ENCODE results near the gene GSPT1.
"Not testable (repeated sequence)": the region's sequence is repeated elsewhere in the genome, so short reads cannot be mapped to it uniquely, and the experiment has no call there.

GSPT1 gene

DNA sequence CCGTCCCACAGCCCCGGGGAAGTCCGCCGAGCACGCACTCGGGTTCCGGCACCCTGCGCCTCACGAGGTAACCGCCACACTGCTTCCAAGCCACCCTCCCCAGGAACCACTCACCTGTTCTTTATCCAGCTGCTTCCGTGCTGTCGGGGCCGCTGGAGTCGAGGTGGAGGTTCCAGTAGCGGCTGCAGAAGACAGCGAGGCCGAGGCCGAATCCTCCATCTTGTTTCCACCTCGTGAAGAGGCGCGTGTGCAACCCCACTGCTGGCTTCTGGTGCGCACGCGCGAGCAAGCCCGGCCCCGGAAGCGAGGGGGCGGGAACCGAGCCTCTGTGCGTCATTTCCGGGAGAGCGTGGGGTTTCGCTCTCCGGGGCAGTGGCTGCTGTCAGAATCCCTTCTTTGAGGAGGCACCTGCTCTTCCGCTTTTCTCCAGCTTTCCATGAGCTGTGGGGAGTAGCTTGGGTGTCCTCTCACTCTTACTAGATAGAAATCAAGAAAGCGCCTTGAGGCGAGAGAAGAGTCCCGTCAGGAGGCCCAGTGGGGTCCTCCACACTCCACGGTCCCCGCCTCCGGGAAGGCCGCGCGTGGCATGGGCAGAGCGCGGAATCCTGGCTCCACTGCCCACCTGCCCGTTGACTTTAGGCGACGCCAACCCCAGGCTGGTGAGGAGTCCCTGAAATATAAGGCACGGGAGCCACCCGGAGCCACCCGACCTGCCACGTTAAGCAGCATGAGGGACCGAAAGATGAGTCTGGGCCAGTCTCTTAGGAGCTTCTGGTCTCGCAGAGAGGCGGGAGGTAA is 64.3 kb downstream of the GSPT1 start, which contains the start of gene RSL1D1:
Gene RSL1D1 (minus strand): TSS at position 249 of the 798 bp plus-strand sequence. CDS start 30 bp downstream, at position 219.
- DNase-seq = peak; percentile 90

DNA sequence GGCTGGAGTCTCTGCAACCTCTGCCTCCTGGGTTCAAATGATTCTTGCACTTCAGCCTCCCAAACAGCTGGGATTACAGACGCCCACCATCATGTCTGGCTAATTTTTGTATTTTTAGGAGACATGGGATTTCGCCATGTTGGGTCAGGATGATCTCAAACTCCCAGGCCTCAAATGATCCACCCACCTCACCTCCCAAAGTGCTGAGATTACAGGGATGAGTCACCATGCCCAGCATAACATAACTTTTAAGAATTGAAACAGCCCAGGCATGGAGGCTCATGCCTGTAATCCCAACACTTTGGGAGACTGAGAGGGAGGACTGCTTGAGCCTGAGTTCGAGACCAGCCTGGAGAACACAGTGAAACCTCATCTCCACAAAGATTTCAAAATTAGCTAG is 66.9 kb downstream of the GSPT1 start:
- DNase-seq = no peak

DNA sequence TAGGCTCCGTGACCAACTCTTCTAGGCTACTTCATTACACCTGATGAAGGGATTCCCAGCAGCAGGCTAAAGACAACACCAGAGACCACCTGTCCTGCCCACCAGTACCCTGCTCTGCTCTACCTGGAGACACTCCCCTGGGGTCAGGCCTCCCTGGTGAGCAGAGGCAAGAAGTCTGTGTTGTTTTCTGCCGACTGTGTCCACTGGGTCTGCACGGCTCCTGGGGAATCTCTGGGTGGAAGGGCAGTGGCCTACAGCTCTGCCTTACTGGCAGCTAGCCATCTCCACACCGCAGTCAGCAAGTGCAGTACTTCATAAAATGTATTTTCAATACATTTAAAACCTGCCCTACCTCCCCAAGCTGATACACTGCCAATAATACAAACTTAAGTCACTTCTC is 71.3 kb downstream of the GSPT1 start:
- DNase-seq = no peak

DNA sequence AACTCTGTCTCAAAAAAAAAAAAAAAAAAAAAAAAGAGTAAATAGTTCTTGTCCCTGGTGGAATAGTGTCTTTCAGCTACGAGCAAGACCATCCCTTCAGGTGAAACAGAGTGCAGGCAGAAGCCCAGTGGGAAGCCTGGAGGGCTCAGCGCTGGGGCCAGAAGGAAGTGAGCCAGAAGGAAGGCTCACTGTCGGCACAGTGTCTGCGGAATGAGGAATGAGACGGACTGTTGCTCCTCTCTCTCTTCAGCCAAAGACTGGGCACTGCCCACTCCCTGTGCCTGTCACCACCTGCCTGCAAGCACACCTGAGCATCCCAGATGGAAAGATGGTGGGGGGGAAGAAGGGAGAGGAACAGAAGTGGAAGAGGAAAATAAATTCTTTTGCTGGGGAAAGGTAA is 71.9 kb downstream of the GSPT1 start:
- DNase-seq = no peak

DNA sequence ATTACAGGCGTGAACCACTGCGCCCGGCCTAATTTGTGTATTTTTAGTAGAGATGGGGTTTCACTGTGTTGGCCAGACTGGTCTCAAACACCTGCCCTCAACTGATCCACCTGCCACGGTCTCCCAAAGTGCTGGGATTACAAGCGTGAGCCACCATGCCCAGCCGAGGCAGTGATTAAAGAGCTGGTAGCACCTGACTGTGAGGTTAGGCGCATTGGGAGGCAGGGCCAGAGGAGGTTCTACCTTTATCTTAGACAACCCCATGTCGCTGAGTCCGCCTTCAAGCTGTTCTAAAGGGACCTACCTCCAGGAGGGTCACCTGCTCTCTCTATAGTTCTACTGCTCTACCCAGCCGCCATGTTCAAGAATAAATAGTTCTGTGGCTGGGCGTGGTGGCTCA is 72.5 kb downstream of the GSPT1 start:
- DNase-seq = no peak

DNA sequence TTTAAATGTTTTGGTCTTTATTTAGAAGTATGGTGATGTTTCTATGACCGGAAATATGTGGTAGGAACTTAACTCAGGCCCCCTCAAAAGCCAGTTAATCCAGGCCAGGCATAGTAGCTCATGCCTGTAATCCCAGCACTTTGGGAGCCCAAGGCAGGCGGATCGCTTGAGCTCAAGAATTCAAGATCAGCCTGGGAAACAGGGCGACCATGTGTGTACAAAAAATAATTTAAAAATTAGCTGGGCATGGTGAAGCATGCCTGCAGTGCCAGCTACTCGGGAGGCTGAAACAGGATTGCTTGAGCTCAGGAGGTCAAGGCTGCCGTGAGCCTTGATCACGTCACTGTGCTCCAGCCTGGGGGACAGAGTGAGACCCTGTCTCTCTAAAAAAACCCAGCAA is 74.7 kb downstream of the GSPT1 start:
- no peak for DNase-seq

DNA sequence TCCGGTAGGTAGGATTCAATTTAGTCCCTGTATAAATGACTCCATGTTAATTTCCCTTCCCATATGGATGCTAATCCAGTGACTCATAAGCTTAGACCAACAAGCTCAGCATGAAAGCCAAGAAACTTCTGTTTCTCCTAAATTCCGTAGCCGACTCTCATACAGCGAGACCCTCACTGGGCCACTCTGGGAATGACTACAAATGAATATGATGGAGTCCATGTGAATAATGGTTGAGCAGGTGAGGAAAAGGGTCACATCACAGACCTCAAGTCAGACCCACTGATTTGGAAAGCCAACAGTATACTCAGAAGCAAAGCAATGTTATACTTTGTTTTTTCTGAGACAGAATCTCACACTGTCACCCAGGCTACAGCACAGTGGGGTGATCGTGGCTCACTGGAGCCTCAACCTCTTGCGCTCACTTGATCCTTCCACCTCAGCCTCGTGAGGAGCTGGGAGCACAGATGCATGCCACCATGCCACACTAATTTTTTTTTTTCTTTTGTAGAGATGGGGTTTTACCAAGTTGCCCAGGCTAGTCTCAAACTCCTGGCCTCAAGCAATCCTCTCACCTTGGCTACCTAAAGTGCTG is 79.0 kb downstream of the GSPT1 start:
- DNase-seq = no peak

DNA sequence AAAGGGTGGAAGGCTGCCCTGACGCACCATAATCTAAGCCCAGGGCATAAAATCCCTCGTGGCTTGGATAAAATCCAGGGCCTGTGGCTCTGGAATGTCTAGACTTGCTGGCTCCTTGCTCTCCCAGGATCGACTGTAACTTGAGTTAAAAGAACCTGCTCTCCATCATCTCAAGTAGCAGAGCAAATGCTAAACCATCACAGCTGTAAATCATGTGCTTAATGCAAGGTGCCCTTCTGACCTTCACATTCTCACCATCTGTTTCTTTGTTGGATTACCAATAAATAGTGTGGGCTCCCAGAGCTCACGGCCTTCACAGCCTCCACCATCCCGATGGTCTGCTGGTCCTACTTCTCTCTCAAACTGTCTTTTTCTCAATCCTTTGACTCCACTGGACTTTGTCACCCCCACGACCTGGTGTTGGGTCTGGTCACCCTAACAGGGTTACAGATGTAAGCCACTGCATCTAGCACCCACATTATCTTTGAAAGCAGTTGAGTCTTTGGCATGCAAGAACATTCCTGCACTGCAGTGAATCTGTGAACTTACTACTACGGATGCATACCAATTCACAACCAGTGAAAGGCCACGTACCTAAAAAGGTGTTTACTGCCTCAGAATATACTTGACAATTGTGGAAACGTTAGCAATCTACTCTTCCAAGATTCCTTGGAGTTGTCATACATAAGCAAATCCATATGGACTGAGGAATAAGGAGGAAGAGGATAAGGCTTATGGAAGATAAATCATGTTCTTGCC is 79.7 kb downstream of the GSPT1 start:
- no peak for DNase-seq

DNA sequence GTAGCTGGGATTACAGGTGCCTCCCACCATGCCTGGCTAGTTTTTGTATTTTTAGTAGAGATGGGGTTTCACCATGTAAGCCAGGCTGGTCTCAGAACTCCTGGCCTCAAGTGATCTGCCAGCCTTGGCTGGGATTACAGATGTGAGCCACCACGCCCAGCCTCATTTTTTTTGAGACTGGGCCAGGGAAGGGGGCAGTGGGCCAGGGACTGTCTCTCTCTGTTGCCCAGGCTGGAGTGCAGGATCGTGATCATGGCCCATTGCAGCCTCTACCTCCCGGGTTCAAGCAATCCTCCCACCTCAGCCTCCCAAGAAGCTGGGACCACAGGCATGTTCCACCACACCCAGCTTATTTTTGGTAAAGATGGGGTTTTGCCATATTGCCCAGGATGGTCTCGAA is 80.4 kb downstream of the GSPT1 start:
- DNase-seq = no peak

DNA sequence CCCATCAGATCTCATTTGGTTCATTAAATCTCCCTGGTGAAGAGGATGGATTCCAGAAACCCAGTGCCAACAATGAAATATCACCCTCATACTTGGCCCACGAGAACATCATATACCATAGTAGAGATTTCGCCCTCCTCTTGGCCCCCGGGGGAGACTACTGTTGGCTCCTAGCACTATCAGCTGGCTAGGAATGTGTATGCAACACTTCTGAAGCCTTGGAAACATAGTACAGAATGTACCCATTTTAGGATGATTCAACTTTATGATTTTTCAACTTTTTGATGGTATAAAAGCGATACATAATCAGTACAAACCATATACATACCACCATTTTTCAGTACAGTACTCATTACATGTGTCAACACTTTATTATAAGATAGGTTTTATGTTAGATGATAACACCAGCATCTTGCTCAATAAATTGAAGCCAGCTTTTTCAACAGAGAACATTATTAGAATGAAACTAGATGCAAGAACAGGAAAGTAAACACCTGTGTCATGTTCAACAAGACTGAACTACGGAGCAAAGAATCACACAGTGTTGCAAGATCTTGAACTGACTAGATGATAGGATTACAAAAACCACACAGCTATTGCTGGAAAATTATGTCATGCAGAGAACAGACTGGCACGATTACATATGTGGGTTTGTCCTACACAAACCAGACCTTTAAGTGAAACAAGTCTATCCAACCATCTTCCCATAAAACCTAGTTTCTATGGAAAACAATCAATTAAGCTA is 81.6 kb downstream of the GSPT1 start:
- no peak for DNase-seq

DNA sequence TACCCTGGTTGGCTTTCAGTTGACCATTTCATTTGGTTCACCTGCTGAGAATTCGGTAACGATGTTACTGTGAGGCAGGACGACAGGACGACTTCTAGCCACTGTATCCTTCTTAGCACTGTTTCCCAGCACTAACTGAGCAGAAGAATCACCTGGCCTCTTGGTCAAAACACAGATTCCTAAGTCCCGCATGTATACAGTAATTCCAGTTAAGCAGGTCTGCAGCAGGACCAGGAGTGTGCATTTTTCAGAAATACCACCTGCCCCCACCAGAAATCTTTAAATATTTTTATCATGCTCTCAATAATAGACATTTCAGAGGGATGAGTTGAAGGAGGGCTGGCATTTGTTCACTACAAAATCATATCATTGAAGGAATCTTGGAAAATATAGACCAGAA is 87.1 kb downstream of the GSPT1 start:
- no peak for DNase-seq

DNA sequence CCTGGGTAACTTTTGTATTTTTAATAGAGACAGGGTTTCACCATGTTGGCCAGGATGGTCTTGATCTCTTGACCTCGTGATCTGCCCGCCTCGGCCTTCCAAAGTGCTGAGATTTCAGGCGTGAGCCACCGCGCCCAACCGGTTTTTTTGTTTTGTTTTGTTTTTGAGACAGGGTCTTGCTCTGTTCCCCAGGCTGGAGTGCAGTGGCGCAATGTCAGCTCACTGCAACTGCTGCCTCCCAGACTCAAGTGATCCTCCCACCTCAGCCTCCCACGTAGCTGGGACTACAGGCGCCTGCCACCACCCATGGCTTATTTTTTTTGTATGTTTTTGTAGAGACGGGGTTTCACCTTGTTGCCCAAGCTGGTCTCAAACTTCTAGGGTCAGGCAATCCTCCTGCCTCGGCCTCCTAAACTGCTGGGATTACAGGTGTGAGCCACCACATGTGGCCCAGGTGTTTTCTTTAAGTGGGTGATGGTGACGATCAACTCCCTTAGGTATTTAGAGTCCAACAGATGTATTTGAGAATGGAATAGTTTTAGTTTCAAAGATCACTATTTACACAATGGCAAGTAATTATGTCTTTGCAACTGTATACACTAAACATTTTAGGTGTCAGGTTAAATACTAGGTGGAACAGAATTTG is 90.1 kb downstream of the GSPT1 start:
- not testable (repeated sequence) for DNase-seq

DNA sequence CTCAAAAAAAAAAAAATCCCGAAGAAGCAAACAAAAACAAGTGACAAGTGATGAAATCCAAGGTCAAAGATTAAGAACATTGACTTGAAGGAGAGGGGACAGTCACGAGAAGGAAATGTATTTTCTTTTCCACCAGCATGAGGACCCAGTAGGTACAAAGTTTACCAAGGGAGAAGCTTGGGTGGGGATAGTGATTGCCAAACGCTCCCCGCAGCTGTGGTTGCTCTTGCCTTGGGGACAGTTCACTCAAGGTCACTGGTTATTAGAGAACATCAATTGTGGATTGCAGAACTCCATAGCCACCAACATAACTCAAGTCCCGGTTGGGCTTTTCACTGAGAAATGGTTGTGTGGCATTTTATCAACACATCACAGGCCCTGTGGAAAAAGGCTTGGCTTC is 91.4 kb downstream of the GSPT1 start:
- no peak for DNase-seq

DNA sequence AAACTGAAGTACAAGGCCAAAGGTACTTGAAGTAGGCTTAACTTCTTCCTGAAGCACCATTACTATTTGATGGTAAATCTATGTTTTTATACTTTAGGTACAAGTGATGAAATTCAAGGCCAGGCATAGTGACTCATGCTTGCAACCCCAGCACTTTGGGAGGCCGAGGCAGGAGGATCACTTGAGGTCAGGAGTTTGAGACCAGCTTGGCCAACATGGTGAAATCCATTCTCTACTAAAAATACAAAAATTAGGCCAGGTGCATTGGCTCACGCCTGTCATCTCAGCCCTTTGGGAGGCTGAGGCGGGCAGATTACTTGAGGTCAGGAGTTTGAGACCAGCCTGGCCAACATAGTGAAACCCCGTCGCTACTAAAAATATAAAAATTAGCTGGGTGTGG is 92.1 kb downstream of the GSPT1 start:
- DNase-seq = not testable (repeated sequence)

DNA sequence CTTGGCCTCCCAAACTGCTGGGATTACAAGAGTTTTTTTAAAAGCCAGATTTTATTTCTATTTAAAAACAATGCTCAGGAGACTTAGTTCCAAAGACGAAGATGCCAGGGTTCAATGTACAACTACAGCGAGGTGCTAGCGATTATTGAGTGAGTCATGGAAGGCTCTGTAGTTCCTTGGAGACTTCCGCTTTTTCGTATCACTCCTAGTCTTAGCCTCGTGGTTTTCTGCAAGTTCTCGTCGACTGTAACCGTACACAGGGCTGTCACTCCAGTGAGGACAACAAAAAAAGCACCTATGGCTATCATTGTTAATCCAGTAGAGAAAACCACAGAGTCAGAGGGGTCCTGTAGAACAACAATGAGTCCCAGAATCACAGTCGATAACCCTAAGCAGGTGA is 96.0 kb downstream of the GSPT1 start:
- no peak for DNase-seq

DNA sequence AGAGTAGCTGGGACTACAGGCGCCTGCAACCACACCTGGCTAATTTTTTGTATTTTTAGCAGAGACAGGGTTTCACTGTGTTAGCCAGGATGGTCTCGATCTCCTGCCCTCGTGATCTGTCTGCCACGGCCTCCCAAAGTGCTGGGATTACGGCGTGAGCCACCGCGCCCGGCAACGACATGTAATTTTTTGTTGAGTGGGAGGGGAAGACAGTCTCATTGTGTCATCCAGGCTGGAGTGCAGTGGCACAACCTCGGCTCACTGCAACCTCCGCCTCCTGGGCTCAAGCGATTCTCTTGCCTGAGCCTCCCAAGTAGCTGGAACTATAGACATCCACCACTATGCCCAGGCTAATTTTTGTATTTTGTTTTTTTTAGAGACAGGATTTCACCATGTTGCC is 96.8 kb downstream of the GSPT1 start:
- not testable (repeated sequence) for DNase-seq

Measured in activated gamma-delta T cell treated with Interleukin-2 at 50 U/mL for 16 hours (primary cell).